ENCODE measurements around the gene PHRF1. TPM values are rescaled to one million over a fixed set of nuclear protein-coding genes. Genes with fewer than 3 reads are reported as not detected.

PHRF1 gene
- total and polyA plus RNA-seq, 2 donors (not counting 3 experiments of a cell fraction or from before 2014, with no cell fraction given) = 14.2 to 39.4 TPM

- Histone ChIP-seq H3K36me3 (ENCODE audit: control insufficient read depth in 2 of 2, extremely low read depth in 1 of 2, insufficient read depth in 2 of 2, low read length in 2 of 2) (peaks cover 4 to 10% of the 10 kb centered on the region in 2 experiments), H3K27ac (ENCODE audit: insufficient read depth, low read depth, low read length) (no peak within 1 kb of the TSS), H2AFZ (ENCODE audit: low read depth, low read length) (peak within 1 kb of the TSS; percentile 52), H3K9ac (replicated peaks; ENCODE audit: extremely low read depth, insufficient read depth, low read length) (no peak within 1 kb of the TSS), H3K4me2 (ENCODE audit: insufficient read depth, low read length) (peak within 1 kb of the TSS; percentile 18), H3K79me2 (ENCODE audit: control insufficient read depth, insufficient read depth, low read length) (peaks cover 16% of the 10 kb centered on the region), H3K9me1 (replicated peaks; ENCODE audit: control insufficient read depth, extremely low read depth, insufficient read depth, low read length) (no peaks in the 10 kb centered on the region), H3K4me3 (replicated peaks in 1 of 3; ENCODE audit: insufficient read depth in 1 of 3, low read depth in 1 of 3, low read length in 3 of 3) (peak within 1 kb of the TSS in 1 of 3 experiments; percentile 26), H3K9me3 (replicated peaks; ENCODE audit: control insufficient read depth, insufficient read depth, low read length) (no peaks in the 10 kb centered on the region), H4K20me1 (replicated peaks; ENCODE audit: control insufficient read depth, extremely low read depth, insufficient read depth, low read length) (no peaks in the 10 kb centered on the region), H3K27me3 (ENCODE audit: control insufficient read depth in 2 of 2, insufficient read depth in 2 of 2, low read length in 2 of 2) (no peaks in the 10 kb centered on the region), H3K4me1 (ENCODE audit: control insufficient read depth, extremely low read depth, insufficient read depth, low read length) (peaks cover 7% of the 10 kb centered on the region)
- intact Hi-C loops (cut with micrococcal nuclease) = loop anchor here (2.0 to 5.0 kb wide), 2 partner anchors 24 to 160 kb away; partner anchors contain the start of genes DEAF1, LMNTD2, RASSF7 and TMEM80
- CTCF ChIA-PET = interaction anchor here (1.6 to 2.1 kb wide), 2 partner anchors 18 to 189 kb away, joined by 3 to 11 read pairs; no protein-coding TSS in a partner anchor
- TF ChIP-seq POLR2AphosphoS5 (IDR thresholded peaks at IDR 0.05; ENCODE audit: insufficient read depth, low read depth, low read length) (peak; percentile 15), MAX (IDR thresholded peaks at IDR 0.05; ENCODE audit: insufficient read depth, insufficient read length) (peak; percentile 90), GATA2 (IDR thresholded peaks at IDR 0.05; ENCODE audit: insufficient read depth, insufficient read length, low read depth, low read length) (no peak), POLR2A (IDR thresholded peaks at IDR 0.05; ENCODE audit: low read depth, low read length) (no peak), FOS (IDR thresholded peaks at IDR 0.05; ENCODE audit: borderline replicate concordance, insufficient read depth, low read length) (no peak), MYC (IDR thresholded peaks at IDR 0.05; ENCODE audit: low read depth, low read length) (no peak), CTCF (IDR thresholded peaks at IDR 0.05; ENCODE audit: extremely low read depth in 1 of 2, insufficient read depth in 1 of 2, low read depth in 1 of 2, low read length in 2 of 2) (no peak), JUN (IDR thresholded peaks at IDR 0.05; ENCODE audit: borderline replicate concordance, insufficient read depth, insufficient read length, low read depth) (no peak), EZH2 (IDR thresholded peaks at IDR 0.05; ENCODE audit: borderline replicate concordance, low read depth, low read length, severe bottlenecking) (no peak)
- FAIRE-seq (peak; percentile 74), DNase-seq (ENCODE audit: low read depth, low spot score) (peak; percentile 54)
- POLR2A ChIA-PET = interaction anchor here (0.6 kb wide), 1 partner anchor 189 kb away, joined by 3 read pairs; no protein-coding TSS in a partner anchor
- dilution Hi-C loops (cut with MboI; ENCODE audit: extremely low pct_ligation_motif_present, low sequenced_read_pairs) = no loop called here
- BruUV-seq (replicated peaks) = no TSS peak
Observed at GRCh38 chr11:536841-537621, 39.2 kb upstream of the PHRF1 start, which contains the start of gene LRRC56. Gene LRRC56 (plus strand): TSS chr11:537527. CDS start chr11:540685, 3,158 bp downstream.
